ENCODE measurements around the gene TLDC2. TPM values are rescaled to one million over a fixed set of nuclear protein-coding genes. Genes with fewer than 3 reads are reported as not detected.

TLDC2 gene
- total RNA-seq, 2 experiments from 2014 or later: not detected

GRCh38 chr20:36848078-36848660 is 27.8 kb upstream of the TLDC2 start:
- ChIA-PET POLR2A (no interaction called here), CTCF (interaction anchor here (1.2 to 1.8 kb wide), 3 partner anchors 11 to 15 kb away, joined by 3 to 7 read pairs (median 4); a partner anchor contains a TSS)

GRCh38 chr20:36848677-36849076 is 27.3 kb upstream of the TLDC2 start:
- ChIA-PET POLR2A (no interaction called here), CTCF (no interaction called here)

GRCh38 chr20:36849333-36850065 is 26.4 kb upstream of the TLDC2 start:
- CTCF ChIA-PET: interaction anchor here (0.6 kb wide), 1 partner anchor 14 kb away, joined by 3 read pairs; a partner anchor contains a TSS
- POLR2A ChIA-PET: no interaction called here

- ChIA-PET CTCF (no interaction called here), POLR2A (no interaction called here)
These were observed 25.2 kb upstream of the TLDC2 start for GRCh38 chr20:36850759-36851158.

- ChIA-PET CTCF (interaction anchor here (0.6 kb wide), 1 partner anchor 88 kb away, joined by 6 read pairs; no protein-coding TSS in a partner anchor), POLR2A (no interaction called here)
These were observed 24.4 kb upstream of the TLDC2 start for GRCh38 chr20:36851490-36851889.

- POLR2A ChIA-PET: no interaction called here
These were observed 23.8 kb upstream of the TLDC2 start for GRCh38 chr20:36852187-36852586.

GRCh38 chr20:36854348-36855240 is 21.3 kb upstream of the TLDC2 start:
- ChIA-PET POLR2A (no interaction called here), CTCF (interaction anchor here (1.2 kb wide), 1 partner anchor 9 kb away, joined by 5 read pairs; a partner anchor contains a TSS)

More at GRCh38 chr20:36852187-36852586, 23.8 kb upstream of the TLDC2 start:
- CTCF ChIA-PET: interaction anchor here (0.6 kb wide), 2 partner anchors 89 to 1856 kb away, joined by 3 to 6 read pairs; no protein-coding TSS in a partner anchor

GRCh38 chr20:36855241-36855657 is 20.7 kb upstream of the TLDC2 start:
- CTCF ChIA-PET: interaction anchor here (1.2 to 2.0 kb wide), 2 partner anchors 8 to 31 kb away, joined by 5 read pairs; a partner anchor contains a TSS
- POLR2A ChIA-PET: no interaction called here

- ChIA-PET POLR2A (no interaction called here), CTCF (interaction anchor here (2.0 kb wide), 1 partner anchor 30 kb away, joined by 5 read pairs; no protein-coding TSS in a partner anchor)
These were observed 19.7 kb upstream of the TLDC2 start for GRCh38 chr20:36856195-36856594.

- POLR2A ChIA-PET: no interaction called here
- CTCF ChIA-PET: interaction anchor here (2.0 kb wide), 1 partner anchor 30 kb away, joined by 5 read pairs; no protein-coding TSS in a partner anchor
These were observed 19.0 kb upstream of the TLDC2 start for GRCh38 chr20:36856691-36857635.

- ChIA-PET POLR2A (no interaction called here), CTCF (no interaction called here)
These were observed 16.7 kb upstream of the TLDC2 start for GRCh38 chr20:36859282-36859555.

- ChIA-PET POLR2A (no interaction called here), CTCF (no interaction called here)
These were observed 16.1 kb upstream of the TLDC2 start for GRCh38 chr20:36859700-36860330.

- ChIA-PET CTCF (interaction anchor here (1.4 kb wide), 1 partner anchor 106 kb away, joined by 3 read pairs; no protein-coding TSS in a partner anchor), POLR2A (no interaction called here)
These were observed 15.6 kb upstream of the TLDC2 start for GRCh38 chr20:36860339-36860738.

GRCh38 chr20:36860811-36861624 is 14.9 kb upstream of the TLDC2 start:
- ChIA-PET CTCF (interaction anchor here (1.4 kb wide), 1 partner anchor 106 kb away, joined by 3 read pairs; no protein-coding TSS in a partner anchor), POLR2A (no interaction called here)

GRCh38 chr20:36861625-36861874 is 14.4 kb upstream of the TLDC2 start:
- ChIA-PET CTCF (interaction anchor here (1.4 kb wide), 1 partner anchor 107 kb away, joined by 3 read pairs; no protein-coding TSS in a partner anchor), POLR2A (interaction anchor here (0.5 kb wide), 1 partner anchor 95 kb away, joined by 3 read pairs; no protein-coding TSS in a partner anchor)

- POLR2A ChIA-PET: interaction anchor here (0.5 kb wide), 1 partner anchor 96 kb away, joined by 3 read pairs; no protein-coding TSS in a partner anchor
These were observed 13.8 kb upstream of the TLDC2 start for GRCh38 chr20:36861875-36862801.

More at GRCh38 chr20:36861875-36862801, 13.8 kb upstream of the TLDC2 start:
- CTCF ChIA-PET: interaction anchor here (1.4 to 1.7 kb wide), 2 partner anchors 27 to 108 kb away, joined by 3 to 6 read pairs; no protein-coding TSS in a partner anchor
